GM12878 (cell line): ENCODE results near the gene NOP53. TPM values are rescaled to one million over a fixed set of nuclear protein-coding genes. Genes with fewer than 3 reads are reported as not detected.
A peak's percentile ranks its signal among the peaks of the same experiment; 100 is the strongest.

Experiments
- ATAC-seq: fragments of 200-7000 bp; cut with Tn5 transposase; 3 replicates; pipeline ENCODE4 v1.9.1; 2020; ENCODE audit warnings: mild to moderate bottlenecking, moderate library complexity
- BruUV-seq: library from RNA; stranded (reverse); fragments of 400-500 nt; replicated peaks from 2 replicates; lab custom pipeline; 2021; lab: Mats Ljungman, UMichigan
- CTCF ChIA-PET: fragments of 300-600 bp; sonication (Branson Sonifier 250); formaldehyde crosslinking; extraction: SDS; loops from one replicate; lab custom pipeline; 2021; ENCODE audit warnings: inconsistent platforms; lab: Yijun Ruan, JAX
- POLR2A ChIA-PET: fragments of 350-600 bp; formaldehyde crosslinking; extraction: SDS; loops from one replicate; lab custom pipeline; 2021; ENCODE audit warnings: inconsistent platforms; lab: Charles Lee
- RAD21 ChIA-PET: fragments of 300-600 bp; sonication (Branson Sonifier 250); formaldehyde crosslinking; loops from one replicate; lab custom pipeline; 2023; ENCODE audit warnings: antibody characterized with exemption; ENCODE audit not compliant: unreplicated experiment; lab: Charles Lee
- SMC1A ChIA-PET: fragments of 300-600 bp; sonication (Branson Sonifier 250); formaldehyde crosslinking; loops from one replicate; lab custom pipeline; 2023; ENCODE audit not compliant: unreplicated experiment, uncharacterized antibody; lab: Charles Lee
- DNase-seq: peaks from one replicate; pipeline ENCODE4 v3.0.0-alpha.2; 2011; ENCODE audit warnings: low read depth, low spot score
- FAIRE-seq: peaks from 3 replicates; lab custom pipeline; 2011; peaks lifted over from hg19 to GRCh38; lab: Jason Lieb, UNC
- H2AFZ ChIP-seq: 2 replicates; pipeline ENCODE4 v1.6.0; 2011; ENCODE audit warnings: low read depth, low read length, control low read depth; ENCODE audit not compliant: control insufficient read depth
- H3K27ac ChIP-seq: 2 replicates; pipeline ENCODE4 v1.5.1; 2011; ENCODE audit warnings: control low read depth; ENCODE audit not compliant: control insufficient read depth, insufficient read depth
- H3K27me3 ChIP-seq, 2 experiments: replicated peaks in 1 of 2; 2 replicates each; pipeline versions ENCODE4 v1.6.0 to v1.6.1; 2011; ENCODE audit warnings: low read length in 1 of 2; ENCODE audit not compliant: control insufficient read depth in 2 of 2, insufficient read depth in 2 of 2
- H3K36me3 ChIP-seq, 2 experiments: 2 replicates each; pipeline ENCODE4 v1.5.1; 2011; ENCODE audit warnings: low read length in 1 of 2; ENCODE audit not compliant: control insufficient read depth in 2 of 2, insufficient read depth in 2 of 2
- H3K4me1 ChIP-seq: 2 replicates; pipeline ENCODE4 v1.6.1; 2011; ENCODE audit warnings: mild to moderate bottlenecking, low read length, moderate library complexity, mixed read lengths; ENCODE audit not compliant: control insufficient read depth, insufficient read depth
- H3K4me2 ChIP-seq: 2 replicates; pipeline ENCODE4 v1.6.0; 2011; ENCODE audit warnings: control low read depth; ENCODE audit not compliant: control insufficient read depth, insufficient read depth
- H3K4me3 ChIP-seq: fragments of 200-600 bp; sonication (generic); 2 replicates; pipeline ENCODE4 v1.5.1; 2016
- H3K79me2 ChIP-seq: 2 replicates; pipeline ENCODE4 v1.6.0; 2011; ENCODE audit warnings: low read length; ENCODE audit not compliant: control insufficient read depth, insufficient read depth
- H3K9ac ChIP-seq: 2 replicates; pipeline ENCODE4 v1.8.0; 2011; ENCODE audit warnings: low read length, control low read depth, mixed read lengths; ENCODE audit not compliant: control insufficient read depth, insufficient read depth
- H3K9me3 ChIP-seq: replicated peaks from 3 replicates; pipeline ENCODE4 v1.5.1; 2011; ENCODE audit warnings: mild to moderate bottlenecking, low read length; ENCODE audit not compliant: control insufficient read depth, insufficient read depth
- H4K20me1 ChIP-seq: 2 replicates; pipeline ENCODE4 v1.6.0; 2011; ENCODE audit not compliant: control insufficient read depth, insufficient read depth
- DPF2 ChIP-seq: fragments of 450-650 bp; IDR thresholded peaks from 2 replicates; pipeline ENCODE4 v1.6.1; 2017; ENCODE audit warnings: mild to moderate bottlenecking
- MTA3 ChIP-seq: IDR thresholded peaks from 2 replicates; pipeline ENCODE4 v1.6.1; 2012; ENCODE audit warnings: low read length, inconsistent platforms, borderline replicate concordance
- NFIC ChIP-seq: IDR thresholded peaks from 2 replicates; pipeline ENCODE4 v1.6.1; 2012; ENCODE audit warnings: low read depth, mild to moderate bottlenecking, inconsistent platforms, low read length, moderate library complexity
- NFXL1 ChIP-seq: fragments of 450-650 bp; IDR thresholded peaks from 2 replicates; pipeline ENCODE4 v1.6.1; 2017; ENCODE audit warnings: antibody characterized with exemption, mild to moderate bottlenecking, borderline replicate concordance
- SIX5 ChIP-seq: IDR thresholded peaks from 2 replicates; pipeline ENCODE4 v1.6.1; 2011; ENCODE audit warnings: mild to moderate bottlenecking, low read depth, low read length, moderate library complexity; ENCODE audit not compliant: severe bottlenecking
- SMARCA5 ChIP-seq: fragments of 450-650 bp; IDR thresholded peaks from 2 replicates; pipeline ENCODE4 v1.6.1; 2017; ENCODE audit warnings: mild to moderate bottlenecking
- YY1 ChIP-seq: IDR thresholded peaks from 2 replicates; pipeline ENCODE4 v1.6.1; 2011; ENCODE audit warnings: low read depth, mild to moderate bottlenecking, low read length
- WGBS: methylation state at CpG from one replicate; pipeline ENCODE4 v1.1.6; 2016; ENCODE audit warnings: low lambda C conversion rate; ENCODE audit not compliant: insufficient replicate concordance, insufficient coverage; ENCODE audit errors: missing lambda C conversion rate; 5-methylcytosine and 5-hydroxymethylcytosine counted together
- in situ Hi-C: fragments of 300-500 bp; cut with MboI; formaldehyde crosslinking; loops from 9 replicates; pipeline ENCODE4 v1.14.3; 2018; ENCODE audit warnings: mixed read lengths
- intact Hi-C: fragments of 100-400 bp; cut with micrococcal nuclease; formaldehyde crosslinking; loops from one replicate; pipeline ENCODE4 v1.14.2; 2022; ENCODE audit not compliant: unreplicated experiment
- polyA plus RNA-seq, 11 experiments: library from polyadenylated mRNA; depleted of rRNA in 4 of 11; unstranded in 6 of 11; stranded (reverse) in 5 of 11; fragments of >200 nt; fragmentation: Nextera tagmentation in 4 of 11; fragmentation: Illumina TruSeq in 1 of 11; extraction: Ambion mirVana in 4 of 11; extraction: Trizol in 1 of 11; gene quantifications; 1 replicate in 1 of 11; 2 replicates in 10 of 11; pipeline versions ENCODE4 v1.2.1 to v1.2.3, GENCODE V29; 2011 to 2016; ENCODE audit warnings: inconsistent platforms in 2 of 11, missing spikeins in 2 of 11, low read depth in 1 of 11
- total RNA-seq, 4 experiments: library from RNA; depleted of rRNA in 3 of 4; stranded (reverse); fragments of >200 nt in 3 of 4; fragmentation: Illumina TruSeq in 1 of 4; extraction: Trizol in 1 of 4; gene quantifications; 2 replicates each; pipeline versions ENCODE4 v1.2.1 to v1.2.3, GENCODE V29; 2013 to 2021
- TF ChIP-seq, protein P1 (sequence below): fragments of 450-650 bp; IDR thresholded peaks from 2 replicates; pipeline ENCODE4 v1.6.1; 2018; ENCODE audit warnings: borderline replicate concordance, mild to moderate bottlenecking; ENCODE audit not compliant: partially characterized antibody
- TF ChIP-seq, protein P2 (sequence below): IDR thresholded peaks from 2 replicates; pipeline ENCODE4 v1.6.1; 2012; ENCODE audit warnings: low read length, inconsistent platforms
- TF ChIP-seq, protein P3 (sequence below): IDR thresholded peaks from 2 replicates; pipeline ENCODE4 v1.6.1; 2012; ENCODE audit warnings: low read depth, low read length, improper control_type of control experiment

The NOP53 gene
- total and polyA plus RNA-seq, 10 of the 15 experiments (the other 5 are each of a cell fraction or from before 2014, with no cell fraction given), result 6.0 to 386 (median 167) TPM

- no peak overlapping the region for H3K4me2 ChIP-seq
Observed at GRCh38 chr19:47723581-47723940, 21.8 kb upstream of the NOP53 start.

GRCh38 chr19:47725759-47726401, 19.5 kb upstream of the NOP53 start:
- ChIA-PET RAD21 (no interaction called here), SMC1A (no interaction called here), POLR2A (no interaction called here), CTCF (interaction anchor here (1.3 kb wide), 1 partner anchor 19 kb away, joined by 3 read pairs; no protein-coding TSS in a partner anchor)
- Histone ChIP-seq H2AFZ (no peak overlapping the region), H3K9ac (no peak overlapping the region), H3K27ac (no peak overlapping the region), H3K9me3 (no peaks in the 10 kb centered on the region; the same call in 2 of the 3 replicates), H3K36me3 (no peaks in the 10 kb centered on the region), H3K4me3 (no peak overlapping the region), H3K4me1 (no peaks in the 10 kb centered on the region), H3K4me2 (no peak overlapping the region), H3K79me2 (no peaks in the 10 kb centered on the region), H4K20me1 (no peaks in the 10 kb centered on the region), H3K27me3 (0 out of 4 replicates have a peak, but pooled peaks cover 0 to 2% of the 10 kb centered on the region in 2 experiments)
- ATAC-seq (no peak), DNase-seq (no peak), FAIRE-seq (no peak)
- 84% methylated on average over 48 of the region's 48 CpGs for WGBS
- no TSS peak for BruUV-seq
- in situ Hi-C loops, result no loop called here
- intact Hi-C loops, result no loop called here
- TF ChIP-seq NFXL1 (no peak), MTA3 (no peak), NFIC (no peak), SMARCA5 (no peak), SIX5 (no peak), DPF2 (no peak)
- TF ChIP-seq, protein P1, sequence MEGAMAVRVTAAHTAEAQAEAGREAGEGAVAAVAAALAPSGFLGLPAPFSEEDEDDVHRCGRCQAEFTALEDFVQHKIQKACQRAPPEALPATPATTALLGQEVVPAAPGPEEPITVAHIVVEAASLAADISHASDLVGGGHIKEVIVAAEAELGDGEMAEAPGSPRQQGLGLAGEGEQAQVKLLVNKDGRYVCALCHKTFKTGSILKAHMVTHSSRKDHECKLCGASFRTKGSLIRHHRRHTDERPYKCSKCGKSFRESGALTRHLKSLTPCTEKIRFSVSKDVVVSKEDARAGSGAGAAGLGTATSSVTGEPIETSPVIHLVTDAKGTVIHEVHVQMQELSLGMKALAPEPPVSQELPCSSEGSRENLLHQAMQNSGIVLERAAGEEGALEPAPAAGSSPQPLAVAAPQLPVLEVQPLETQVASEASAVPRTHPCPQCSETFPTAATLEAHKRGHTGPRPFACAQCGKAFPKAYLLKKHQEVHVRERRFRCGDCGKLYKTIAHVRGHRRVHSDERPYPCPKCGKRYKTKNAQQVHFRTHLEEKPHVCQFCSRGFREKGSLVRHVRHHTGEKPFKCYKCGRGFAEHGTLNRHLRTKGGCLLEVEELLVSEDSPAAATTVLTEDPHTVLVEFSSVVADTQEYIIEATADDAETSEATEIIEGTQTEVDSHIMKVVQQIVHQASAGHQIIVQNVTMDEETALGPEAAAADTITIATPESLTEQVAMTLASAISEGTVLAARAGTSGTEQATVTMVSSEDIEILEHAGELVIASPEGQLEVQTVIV, result no peak
- TF ChIP-seq, protein P2, sequence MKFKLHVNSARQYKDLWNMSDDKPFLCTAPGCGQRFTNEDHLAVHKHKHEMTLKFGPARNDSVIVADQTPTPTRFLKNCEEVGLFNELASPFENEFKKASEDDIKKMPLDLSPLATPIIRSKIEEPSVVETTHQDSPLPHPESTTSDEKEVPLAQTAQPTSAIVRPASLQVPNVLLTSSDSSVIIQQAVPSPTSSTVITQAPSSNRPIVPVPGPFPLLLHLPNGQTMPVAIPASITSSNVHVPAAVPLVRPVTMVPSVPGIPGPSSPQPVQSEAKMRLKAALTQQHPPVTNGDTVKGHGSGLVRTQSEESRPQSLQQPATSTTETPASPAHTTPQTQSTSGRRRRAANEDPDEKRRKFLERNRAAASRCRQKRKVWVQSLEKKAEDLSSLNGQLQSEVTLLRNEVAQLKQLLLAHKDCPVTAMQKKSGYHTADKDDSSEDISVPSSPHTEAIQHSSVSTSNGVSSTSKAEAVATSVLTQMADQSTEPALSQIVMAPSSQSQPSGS, result no peak

More at GRCh38 chr19:47723581-47723940, 21.8 kb upstream of the NOP53 start:
- TF ChIP-seq, protein P3, sequence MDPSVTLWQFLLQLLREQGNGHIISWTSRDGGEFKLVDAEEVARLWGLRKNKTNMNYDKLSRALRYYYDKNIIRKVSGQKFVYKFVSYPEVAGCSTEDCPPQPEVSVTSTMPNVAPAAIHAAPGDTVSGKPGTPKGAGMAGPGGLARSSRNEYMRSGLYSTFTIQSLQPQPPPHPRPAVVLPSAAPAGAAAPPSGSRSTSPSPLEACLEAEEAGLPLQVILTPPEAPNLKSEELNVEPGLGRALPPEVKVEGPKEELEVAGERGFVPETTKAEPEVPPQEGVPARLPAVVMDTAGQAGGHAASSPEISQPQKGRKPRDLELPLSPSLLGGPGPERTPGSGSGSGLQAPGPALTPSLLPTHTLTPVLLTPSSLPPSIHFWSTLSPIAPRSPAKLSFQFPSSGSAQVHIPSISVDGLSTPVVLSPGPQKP, result no peak
- peak; percentile 25; the same call in 1 of the 2 replicates for TF ChIP-seq YY1
- intact Hi-C loops (no loop called here), in situ Hi-C loops (no loop called here)
- BruUV-seq, result no TSS peak
- no peak overlapping the region for H3K27ac ChIP-seq
- no peaks in the 10 kb centered on the region for H3K9me3 ChIP-seq
- H2AFZ ChIP-seq, result no peak overlapping the region
- H3K4me3 ChIP-seq, result no peak overlapping the region
- ChIA-PET RAD21 (interaction anchor here (1.0 kb wide), 1 partner anchor 295 kb away, joined by 4 read pairs; no protein-coding TSS in a partner anchor), POLR2A (interaction anchor here (0.5 to 0.7 kb wide), 2 partner anchors 16 to 552 kb away, joined by 3 to 5 read pairs; no protein-coding TSS in a partner anchor), SMC1A (no interaction called here), CTCF (interaction anchor here (0.8 to 1.3 kb wide), 4 partner anchors 11 to 333 kb away, joined by 3 to 5 read pairs (median 4); partner anchors contain the start of genes EHD2 and NOP53)
- no peak overlapping the region for H3K9ac ChIP-seq
- FAIRE-seq (no peak), DNase-seq (no peak), ATAC-seq (no peak; the same call in 1 of the 3 replicates)
- no peaks in the 10 kb centered on the region for H3K27me3 ChIP-seq
- H3K79me2 ChIP-seq, result no peaks in the 10 kb centered on the region
- no peaks in the 10 kb centered on the region for H4K20me1 ChIP-seq
- H3K4me1 ChIP-seq, result no peaks in the 10 kb centered on the region
- H3K36me3 ChIP-seq, result no peaks in the 10 kb centered on the region
- WGBS, result 26% methylated on average over 4 of the region's 7 CpGs
